GM13977 (cell line): ENCODE results near the gene FCRL5.

Experiments used
- DNase-seq: peaks from one replicate; pipeline ENCODE4 v3.0.0; 2012; ENCODE audit warnings: low spot score
- CTCF ChIP-seq: IDR thresholded peaks from 2 replicates; pipeline ENCODE4 v1.5.1; 2012; ENCODE audit warnings: mild to moderate bottlenecking, control low read depth; ENCODE audit not compliant: insufficient read depth; ENCODE audit errors: extremely low read depth, missing control alignments
- in situ Hi-C: fragments of 300-500 bp; cut with MboI; formaldehyde crosslinking; loops from one replicate; pipeline ENCODE4 v1.12.0; 2022; ENCODE audit warnings: low sequenced_read_pairs, low pct_unique_long_range_greater_than_20kb, mixed read lengths, inconsistent platforms; ENCODE audit not compliant: unreplicated experiment

FCRL5 gene

GRCh38 chr1:157517016-157517415 is 35.3 kb downstream of the FCRL5 start:
- no peak for DNase-seq
- in situ Hi-C loops, result loop anchor here (10.0 kb wide), 1 partner anchor 48 kb away; no protein-coding TSS in a partner anchor
- no peak for TF ChIP-seq CTCF

DNA sequence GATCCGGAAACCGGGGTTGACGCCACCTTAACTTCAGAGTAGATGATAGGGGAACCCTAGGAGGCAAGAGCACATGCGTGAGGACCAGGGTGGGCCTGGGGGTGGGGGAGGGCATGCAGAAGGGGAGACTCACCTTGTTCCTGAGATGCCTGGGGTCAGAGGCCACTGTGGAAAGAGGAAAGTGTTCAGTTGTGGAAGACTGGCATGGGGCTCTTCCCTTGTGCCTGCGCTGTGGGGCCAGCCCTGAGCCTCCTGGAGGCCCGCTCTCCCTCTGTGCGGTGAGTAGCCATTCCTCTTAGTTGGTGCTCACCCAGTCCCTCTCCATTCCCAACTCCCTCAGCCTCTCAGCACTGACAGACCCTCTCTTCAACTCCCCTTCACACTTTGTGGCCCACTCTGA is 36.6 kb downstream of the FCRL5 start:
- TF ChIP-seq CTCF, result no peak
- in situ Hi-C loops, result loop anchor here (10.0 kb wide), 1 partner anchor 49 kb away; no protein-coding TSS in a partner anchor
- no peak for DNase-seq

GRCh38 chr1:157515141-157515540 is 37.2 kb downstream of the FCRL5 start:
- in situ Hi-C loops, result loop anchor here (10.0 kb wide), 1 partner anchor 50 kb away; no protein-coding TSS in a partner anchor
- DNase-seq, result no peak
- TF ChIP-seq CTCF, result no peak

DNA sequence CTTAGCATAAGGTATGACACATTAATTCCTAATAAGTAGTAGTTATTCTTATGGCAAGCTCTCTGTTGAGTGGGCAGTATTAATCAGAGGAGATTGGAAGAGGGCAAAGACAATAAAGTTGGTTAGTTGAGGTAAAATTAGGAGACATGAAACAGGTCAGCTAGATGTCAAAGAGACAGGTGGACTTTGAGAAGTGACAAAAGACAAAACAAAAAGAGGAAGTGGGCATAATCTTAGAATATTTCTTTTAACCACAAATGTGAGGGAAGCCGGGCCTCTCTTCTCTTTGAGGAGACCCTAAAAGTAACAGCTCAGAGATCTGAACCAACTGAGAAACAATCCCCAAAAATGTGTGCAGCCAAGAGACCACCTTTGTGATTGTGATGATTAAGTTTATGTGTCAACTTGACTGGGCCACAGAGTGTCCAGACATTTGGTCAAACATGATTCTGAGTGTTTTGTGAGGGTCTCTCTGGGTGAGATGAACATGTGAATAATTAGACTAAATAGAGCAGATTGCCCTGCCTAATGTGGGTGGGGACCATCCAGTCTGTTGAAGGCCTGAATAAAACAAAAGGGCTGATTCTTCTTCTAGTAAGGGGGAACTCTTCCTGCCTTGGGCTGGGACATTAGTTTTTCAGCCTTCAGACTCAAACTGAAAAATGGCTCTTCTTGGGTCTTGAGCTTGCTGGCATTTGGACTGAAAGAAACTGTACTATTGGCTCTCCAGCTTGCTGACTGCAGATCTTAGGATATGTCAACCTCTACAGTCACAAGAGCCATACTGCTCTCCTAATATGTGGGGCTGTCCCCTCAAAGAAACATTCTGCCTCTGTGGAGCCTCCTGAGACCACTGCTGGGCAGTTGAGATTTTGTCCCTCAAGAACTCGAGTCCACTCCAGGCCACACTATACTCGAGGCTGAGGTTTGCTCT is 40.0 kb downstream of the FCRL5 start:
- in situ Hi-C loops, result loop anchor here (10.0 kb wide), 1 partner anchor 52 kb away; no protein-coding TSS in a partner anchor
- TF ChIP-seq CTCF, result no peak
- peak; percentile 56 for DNase-seq

DNA sequence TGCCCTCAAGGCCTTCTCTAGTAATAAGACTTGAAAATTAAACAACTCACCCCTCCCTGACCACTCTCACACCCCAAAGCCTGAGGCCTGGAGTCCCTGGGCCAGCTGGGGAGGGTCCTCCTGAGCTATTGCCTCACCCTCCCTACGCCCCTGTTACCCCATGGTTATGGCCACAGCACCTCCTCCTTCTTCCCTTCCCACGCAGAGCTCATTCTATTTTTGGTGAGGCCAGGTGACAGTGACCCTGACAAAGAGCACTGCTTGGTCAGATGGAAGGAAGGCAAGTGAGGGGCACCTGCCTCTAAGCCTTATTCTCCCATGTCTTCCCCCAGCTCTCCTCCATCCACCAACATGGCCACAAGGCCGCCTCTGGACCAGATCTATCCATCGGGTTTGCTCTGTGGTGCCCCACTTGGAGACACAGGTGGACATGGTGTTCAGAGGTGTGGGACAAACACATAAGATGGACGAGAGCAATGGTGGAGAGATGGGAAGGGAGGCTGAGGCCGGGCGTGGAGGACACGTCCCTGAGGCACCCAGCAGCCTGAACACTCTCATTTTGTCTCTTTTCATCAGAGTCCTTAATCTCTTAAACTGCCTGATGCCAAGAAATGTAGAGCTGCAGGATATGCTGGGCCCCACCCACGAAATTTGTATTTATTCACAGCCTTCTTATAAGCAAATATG is 42.6 kb downstream of the FCRL5 start:
- DNase-seq, result no peak
- in situ Hi-C loops, result loop anchor here (10.0 kb wide), 1 partner anchor 55 kb away; no protein-coding TSS in a partner anchor
- TF ChIP-seq CTCF, result no peak

DNA sequence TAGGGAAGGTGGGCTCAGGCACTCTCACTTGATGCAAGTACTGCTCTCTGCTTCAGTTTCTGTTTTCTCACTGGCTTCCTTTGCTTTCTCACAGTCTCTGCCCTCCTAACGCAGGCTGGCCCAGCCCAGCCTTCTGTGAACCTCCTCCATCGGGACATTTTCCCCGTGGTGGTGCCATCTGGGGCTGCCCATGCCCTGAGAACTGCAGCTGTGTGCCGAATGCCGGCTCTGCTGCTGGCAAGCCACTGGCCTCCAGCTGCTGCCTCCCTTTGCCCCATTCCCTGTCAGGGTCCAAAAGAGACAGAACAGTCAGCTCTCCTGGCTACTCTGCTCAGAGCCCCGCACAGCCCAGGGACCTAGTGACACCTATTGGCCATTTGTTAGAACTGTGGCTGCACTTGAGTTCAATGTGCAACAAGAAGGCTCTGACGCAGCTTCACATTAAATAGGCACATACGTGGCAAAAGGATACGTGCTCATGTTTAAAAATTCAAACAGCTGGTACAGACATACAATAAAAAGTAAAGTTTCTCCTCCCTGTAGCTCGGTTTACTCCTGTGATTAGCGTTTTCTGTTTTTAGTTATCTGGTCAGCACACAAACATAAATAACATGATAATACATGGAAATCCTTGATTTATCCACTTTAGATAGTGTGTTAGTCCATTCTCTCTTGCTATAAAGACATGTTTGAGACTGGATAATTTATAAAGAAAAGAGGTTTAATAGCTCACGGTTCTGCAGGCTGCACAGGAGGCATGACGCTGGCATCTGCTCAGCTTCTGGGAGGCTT is 46.6 kb downstream of the FCRL5 start:
- peak; percentile 92 for TF ChIP-seq CTCF
- DNase-seq, result peak; percentile 76
- in situ Hi-C loops, result no loop called here
